Measurements from ENCODE around the gene C1orf52. TPM values are rescaled to one million over a fixed set of nuclear protein-coding genes. Genes with fewer than 3 reads are reported as not detected.

C1orf52 gene
- total RNA-seq, 2 donors from 2014 or later = 41.0 to 42.9 TPM

GRCh38 chr1:85245891-85246290, 13.6 kb downstream of the C1orf52 start:
- Histone ChIP-seq H3K9me3 (ENCODE audit: control insufficient read depth, low read length) (peaks cover 20% of the 10 kb centered on the region), H3K9ac (ENCODE audit: extremely low read depth, low read length, poor library complexity, severe bottlenecking) (no peak overlapping the region), H3K4me1 (ENCODE audit: control insufficient read depth, insufficient read depth, low read length) (peaks cover 9% of the 10 kb centered on the region), H3K36me3 (ENCODE audit: control insufficient read depth, insufficient read depth, low read length) (peaks cover 6% of the 10 kb centered on the region), H3K27ac (ENCODE audit: low read depth, low read length) (no peak overlapping the region), H3K4me3 (ENCODE audit: low read length) (no peak overlapping the region), H3K27me3 (ENCODE audit: control insufficient read depth, insufficient read depth, low read length, poor library complexity, severe bottlenecking) (no peaks in the 10 kb centered on the region)
- H3K9me3 Mint-ChIP-seq = peaks cover 28% of the 10 kb centered on the region
- DNase-seq = no peak
- H3K4me3 Mint-ChIP-seq = no peak overlapping the region
- no peaks in the 10 kb centered on the region for H3K27me3 Mint-ChIP-seq (ENCODE audit: insufficient read depth)
- H3K27ac Mint-ChIP-seq = no peak overlapping the region
- TF ChIP-seq, protein P1, sequence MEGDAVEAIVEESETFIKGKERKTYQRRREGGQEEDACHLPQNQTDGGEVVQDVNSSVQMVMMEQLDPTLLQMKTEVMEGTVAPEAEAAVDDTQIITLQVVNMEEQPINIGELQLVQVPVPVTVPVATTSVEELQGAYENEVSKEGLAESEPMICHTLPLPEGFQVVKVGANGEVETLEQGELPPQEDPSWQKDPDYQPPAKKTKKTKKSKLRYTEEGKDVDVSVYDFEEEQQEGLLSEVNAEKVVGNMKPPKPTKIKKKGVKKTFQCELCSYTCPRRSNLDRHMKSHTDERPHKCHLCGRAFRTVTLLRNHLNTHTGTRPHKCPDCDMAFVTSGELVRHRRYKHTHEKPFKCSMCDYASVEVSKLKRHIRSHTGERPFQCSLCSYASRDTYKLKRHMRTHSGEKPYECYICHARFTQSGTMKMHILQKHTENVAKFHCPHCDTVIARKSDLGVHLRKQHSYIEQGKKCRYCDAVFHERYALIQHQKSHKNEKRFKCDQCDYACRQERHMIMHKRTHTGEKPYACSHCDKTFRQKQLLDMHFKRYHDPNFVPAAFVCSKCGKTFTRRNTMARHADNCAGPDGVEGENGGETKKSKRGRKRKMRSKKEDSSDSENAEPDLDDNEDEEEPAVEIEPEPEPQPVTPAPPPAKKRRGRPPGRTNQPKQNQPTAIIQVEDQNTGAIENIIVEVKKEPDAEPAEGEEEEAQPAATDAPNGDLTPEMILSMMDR (conservative IDR thresholded peaks at IDR 0.05) = no peak
- WGBS, 2 experiments (ENCODE audit: insufficient coverage in 1 of 2, insufficient read length in 1 of 2) = 87 to 100% methylated on average over 1 of the region's 1 CpG
- peaks cover 21% of the 10 kb centered on the region for H3K4me1 Mint-ChIP-seq
- H3K36me3 Mint-ChIP-seq (ENCODE audit: low read depth) = peaks cover 19% of the 10 kb centered on the region

DNA sequence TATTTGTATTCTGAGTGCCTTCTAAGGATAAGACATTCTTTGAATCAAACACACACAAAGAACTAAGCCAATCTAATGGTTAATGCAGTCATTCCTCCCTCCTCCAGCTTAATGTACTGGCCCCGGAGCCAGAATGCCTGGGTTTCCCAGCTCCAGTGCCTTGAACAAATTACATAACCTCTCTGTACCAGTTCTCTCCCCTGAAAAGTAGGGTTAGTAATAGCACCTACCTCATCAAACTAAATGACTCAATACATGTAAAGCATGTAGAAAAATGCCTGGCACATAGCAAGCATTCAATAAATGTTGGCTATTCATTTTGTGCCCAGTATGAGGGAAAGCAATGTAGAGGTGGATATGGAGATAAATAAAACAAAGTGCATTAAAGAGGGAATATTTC, 14.0 kb downstream of the C1orf52 start:
- H3K36me3 Mint-ChIP-seq (ENCODE audit: low read depth) = peaks cover 15% of the 10 kb centered on the region
- TF ChIP-seq, protein P1 (conservative IDR thresholded peaks at IDR 0.05) = no peak

GRCh38 chr1:85244271-85245061, 15.0 kb downstream of the C1orf52 start:
- no peaks in the 10 kb centered on the region for H3K27me3 ChIP-seq (ENCODE audit: control insufficient read depth, insufficient read depth, low read length, poor library complexity, severe bottlenecking)
- H3K36me3 ChIP-seq (ENCODE audit: control insufficient read depth, insufficient read depth, low read length) = no peaks in the 10 kb centered on the region
- Mint-ChIP-seq H3K36me3 (ENCODE audit: low read depth) (peaks cover 5% of the 10 kb centered on the region), H3K27ac (no peak overlapping the region), H3K4me1 (peaks cover 34% of the 10 kb centered on the region), H3K9me3 (peaks cover 18% of the 10 kb centered on the region), H3K27me3 (ENCODE audit: insufficient read depth) (no peaks in the 10 kb centered on the region), H3K4me3 (no peak overlapping the region)
- no peak overlapping the region for H3K9ac ChIP-seq (ENCODE audit: extremely low read depth, low read length, poor library complexity, severe bottlenecking)
- no peak overlapping the region for H3K4me3 ChIP-seq (ENCODE audit: low read length)
- WGBS, 2 experiments (ENCODE audit: insufficient coverage in 1 of 2, insufficient read length in 1 of 2) = 89 to 95% methylated on average over 3 to 4 of the region's 4 CpGs
- peaks cover 8% of the 10 kb centered on the region for H3K9me3 ChIP-seq (ENCODE audit: control insufficient read depth, low read length)
- DNase-seq = no peak
- TF ChIP-seq, protein P1 (conservative IDR thresholded peaks at IDR 0.05) = no peak
- H3K4me1 ChIP-seq (ENCODE audit: control insufficient read depth, insufficient read depth, low read length) = peaks cover 13% of the 10 kb centered on the region
- no peak overlapping the region for H3K27ac ChIP-seq (ENCODE audit: low read depth, low read length)

More for the DNA sequence above, 14.0 kb downstream of the C1orf52 start:
- Mint-ChIP-seq H3K4me1 (peaks cover 25% of the 10 kb centered on the region), H3K4me3 (no peak overlapping the region), H3K9me3 (peaks cover 25% of the 10 kb centered on the region), H3K27ac (no peak overlapping the region), H3K27me3 (ENCODE audit: insufficient read depth) (no peaks in the 10 kb centered on the region)
- Histone ChIP-seq H3K4me3 (ENCODE audit: low read length) (no peak overlapping the region), H3K36me3 (ENCODE audit: control insufficient read depth, insufficient read depth, low read length) (peaks cover 2% of the 10 kb centered on the region), H3K9ac (ENCODE audit: extremely low read depth, low read length, poor library complexity, severe bottlenecking) (no peak overlapping the region), H3K4me1 (ENCODE audit: control insufficient read depth, insufficient read depth, low read length) (peaks cover 11% of the 10 kb centered on the region), H3K27me3 (ENCODE audit: control insufficient read depth, insufficient read depth, low read length, poor library complexity, severe bottlenecking) (no peaks in the 10 kb centered on the region), H3K27ac (ENCODE audit: low read depth, low read length) (no peak overlapping the region), H3K9me3 (ENCODE audit: control insufficient read depth, low read length) (peaks cover 17% of the 10 kb centered on the region)
- DNase-seq = no peak
- WGBS, 2 experiments (ENCODE audit: insufficient coverage in 1 of 2, insufficient read length in 1 of 2) = 80 to 97% methylated on average over 1 of the region's 1 CpG
